Raji (cell line): ENCODE data around the gene MUC2.

Experiments used
- POLR2A ChIP-seq: IDR thresholded peaks from 2 replicates; pipeline ENCODE4 v1.6.1; 2011; ENCODE audit warnings: low read depth, low read length, control low read depth; ENCODE audit not compliant: insufficient read depth

MUC2 gene

GRCh38 chr11:1041936-1042608, 32.6 kb upstream of the MUC2 start:
- TF ChIP-seq POLR2A, result no peak

GRCh38 chr11:1042626-1043562, 31.8 kb upstream of the MUC2 start:
- no peak for TF ChIP-seq POLR2A

- TF ChIP-seq POLR2A, result no peak
These were observed 31.0 kb upstream of the MUC2 start for GRCh38 chr11:1043563-1044096.

GRCh38 chr11:1044160-1044559, 30.5 kb upstream of the MUC2 start:
- TF ChIP-seq POLR2A, result no peak

DNA sequence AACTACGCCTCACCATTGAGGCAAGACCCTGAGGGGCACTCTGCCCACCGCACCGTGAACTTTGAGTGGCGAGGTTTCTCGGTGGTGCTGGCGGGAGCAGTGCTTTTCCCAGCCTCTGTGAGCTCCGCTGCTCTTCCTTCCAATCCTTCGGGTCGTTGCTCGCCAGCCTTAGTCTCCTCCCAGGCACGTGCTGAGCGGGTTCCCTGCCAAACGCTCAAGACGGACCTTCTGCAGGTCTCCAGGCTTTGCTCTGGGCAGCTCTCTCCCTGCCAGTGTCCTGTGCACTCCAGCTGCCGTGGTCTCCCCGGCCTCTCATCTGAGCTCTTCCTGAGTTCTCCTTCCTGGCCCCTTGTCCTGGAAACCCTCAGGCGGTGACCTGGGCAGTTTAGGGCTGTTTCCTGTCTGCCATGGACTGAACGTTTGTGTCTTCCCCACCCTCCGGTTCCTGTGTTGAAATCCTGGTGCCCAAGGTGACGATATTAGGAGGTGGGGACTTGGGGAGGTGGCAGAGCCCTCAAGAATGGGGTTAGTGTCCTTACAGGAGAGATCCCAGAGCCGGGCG, 27.0 kb upstream of the MUC2 start:
- no peak for TF ChIP-seq POLR2A

DNA sequence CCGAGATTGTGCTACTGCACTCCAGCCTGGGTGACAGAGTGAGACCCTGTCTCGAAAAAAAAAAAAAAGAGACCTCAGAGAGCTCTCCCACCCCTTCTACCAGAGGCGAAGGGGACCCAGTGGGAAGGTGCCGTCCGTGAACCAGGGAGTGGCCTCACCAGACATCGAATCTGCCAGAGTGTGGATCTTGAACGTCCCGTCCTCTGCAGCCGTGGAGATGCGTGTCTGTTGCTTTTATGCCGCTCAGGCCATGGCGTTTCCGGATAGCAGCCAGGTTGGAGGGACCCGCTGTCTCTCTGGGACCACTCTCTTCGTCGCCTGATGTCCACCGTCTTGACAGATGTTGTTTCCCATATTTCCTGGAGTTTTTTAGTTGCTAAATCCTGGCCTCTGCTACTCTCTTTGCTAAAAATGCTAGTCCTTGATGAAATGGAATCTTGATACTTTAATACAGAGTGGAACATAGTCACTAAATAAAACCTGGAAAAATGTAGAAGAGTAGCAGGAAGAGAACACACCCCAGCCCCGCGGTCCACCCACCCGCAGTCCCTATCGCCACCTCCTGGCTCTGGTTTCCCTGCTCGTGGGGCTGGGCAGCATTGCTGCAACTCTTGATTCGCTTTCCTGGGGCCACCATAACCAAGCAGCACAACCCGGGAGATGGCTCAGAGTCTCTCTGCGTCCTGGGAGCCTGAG, 26.2 kb upstream of the MUC2 start:
- no peak for TF ChIP-seq POLR2A

DNA sequence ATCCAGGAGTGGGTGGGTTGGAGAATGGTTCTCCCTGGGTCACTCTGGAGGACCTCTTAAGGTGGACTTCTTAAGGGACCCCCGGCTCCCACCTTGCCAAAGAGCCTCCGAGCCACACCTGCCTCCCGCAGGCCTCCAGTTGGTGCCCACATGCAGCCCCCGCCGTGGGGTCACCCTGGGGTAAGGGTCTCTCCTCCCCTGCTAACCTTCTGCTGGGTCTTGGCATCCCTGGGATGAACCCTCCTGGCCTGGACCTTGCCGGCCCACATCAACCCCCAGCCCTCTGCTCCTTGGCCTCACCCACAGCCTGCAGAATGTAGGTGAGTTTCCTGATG, 25.6 kb upstream of the MUC2 start:
- no peak for TF ChIP-seq POLR2A

- no peak for TF ChIP-seq POLR2A
These were observed 25.2 kb upstream of the MUC2 start for GRCh38 chr11:1049431-1049891.

DNA sequence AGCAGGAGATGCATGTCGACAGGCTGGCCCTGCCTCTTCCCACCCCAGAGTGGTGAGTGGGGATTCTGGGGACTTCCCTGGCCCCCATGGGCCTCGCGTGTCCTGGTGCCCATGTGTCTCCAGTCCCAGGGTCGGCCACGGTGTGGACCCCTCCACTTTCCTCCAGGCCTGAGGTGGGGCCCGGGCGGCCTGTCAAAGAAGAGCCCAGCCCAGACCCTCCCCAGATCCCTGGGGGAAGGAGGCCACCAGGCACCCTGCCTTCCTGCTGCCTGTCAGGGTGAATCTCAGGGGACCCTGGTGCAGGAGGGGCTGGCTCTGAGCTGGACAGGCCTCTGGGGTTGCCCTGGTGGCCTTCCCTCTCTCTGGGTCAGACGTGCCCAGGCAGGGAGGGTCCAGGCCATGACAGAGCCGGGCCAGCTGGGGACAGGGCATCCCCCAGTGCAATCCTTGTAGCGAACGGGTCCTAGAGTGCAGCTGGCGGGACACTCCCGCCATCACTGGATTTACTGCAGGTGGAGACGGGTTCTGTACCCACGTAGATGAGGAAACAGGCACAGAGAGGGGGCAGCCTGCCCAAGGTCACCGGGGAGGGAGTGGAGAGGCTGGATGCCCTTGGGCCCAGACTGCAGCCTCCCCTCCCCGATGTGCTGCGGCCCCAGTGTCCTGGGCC, 24.6 kb upstream of the MUC2 start:
- no peak for TF ChIP-seq POLR2A

GRCh38 chr11:1050581-1051355, 23.9 kb upstream of the MUC2 start:
- 0 out of 2 replicates have a peak, but pooled peaks have one; percentile 13 for TF ChIP-seq POLR2A

- TF ChIP-seq POLR2A, result no peak
These were observed 23.1 kb upstream of the MUC2 start for GRCh38 chr11:1051356-1052132.

DNA sequence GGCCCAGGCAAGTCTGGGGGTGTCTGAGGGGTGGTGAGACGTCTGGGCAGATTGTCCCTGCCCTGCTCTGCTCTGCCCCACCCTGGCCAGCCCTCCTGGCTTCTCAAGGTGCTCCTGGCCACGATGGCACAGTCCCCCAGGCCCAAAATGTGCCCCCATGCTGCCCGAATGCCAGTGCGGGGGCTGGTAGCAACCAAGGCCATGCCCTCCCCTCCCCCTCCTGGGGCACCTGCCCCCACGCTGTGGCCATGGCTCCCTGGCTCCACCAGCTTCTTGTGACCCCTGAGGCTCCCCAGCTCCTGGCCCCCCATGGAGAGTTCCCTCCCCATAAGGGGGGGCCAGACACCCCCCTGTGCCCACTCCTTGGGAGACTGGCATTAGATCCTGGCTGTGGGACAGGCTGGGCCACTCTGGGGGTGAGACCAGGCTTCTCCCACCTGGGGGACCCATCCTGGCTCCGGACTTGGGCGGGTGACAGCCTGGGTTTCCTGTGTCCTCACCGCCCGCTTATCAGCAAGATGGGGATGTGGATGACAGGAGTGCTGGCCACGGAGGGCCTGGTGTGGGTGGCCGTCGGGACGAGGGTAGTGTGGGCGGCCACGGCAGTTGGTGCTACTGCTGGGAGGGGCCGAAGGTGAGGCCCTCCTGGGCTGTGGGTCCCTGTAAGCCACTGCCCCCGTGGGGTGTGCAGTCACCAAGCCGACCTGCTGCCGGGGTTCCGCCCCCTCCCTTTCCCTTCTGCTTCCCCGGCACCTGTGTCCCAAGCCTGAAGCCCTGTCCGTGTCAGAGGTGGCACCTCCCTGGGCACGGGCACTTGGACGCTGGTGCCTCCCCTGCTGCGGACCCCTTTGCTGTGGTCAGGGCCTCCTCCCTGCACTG, 22.3 kb upstream of the MUC2 start:
- TF ChIP-seq POLR2A, result no peak
